Bronchial epithelial cell (primary cell): ENCODE results near the gene DTNBP1. TPM values are rescaled to one million over a fixed set of nuclear protein-coding genes. Genes with fewer than 3 reads are reported as not detected.

ENCODE experiments used
- DNase-seq: peaks from one replicate; pipeline ENCODE4 v3.0.0-alpha.2; 2010; ENCODE audit warnings: low read depth
- FAIRE-seq: peaks from 2 replicates; lab custom pipeline; 2011; peaks lifted over from hg19 to GRCh38; lab: Jason Lieb, UNC
- H3K27me3 ChIP-seq: 2 replicates; pipeline ENCODE4 v1.5.1; 2011; ENCODE audit warnings: low read length; ENCODE audit not compliant: control insufficient read depth, insufficient read depth
- H3K36me3 ChIP-seq: 2 replicates; pipeline ENCODE4 v1.5.1; 2011; ENCODE audit warnings: low read length; ENCODE audit not compliant: control insufficient read depth, insufficient read depth
- H3K4me3 ChIP-seq: 2 replicates; pipeline ENCODE4 v1.5.1; 2011; ENCODE audit warnings: mild to moderate bottlenecking, low read depth, low read length, control low read depth
- total RNA-seq: library from RNA; depleted of rRNA; stranded (reverse); fragments of >200 nt; gene quantifications from 2 replicates; pipeline ENCODE4 v1.2.1, GENCODE V29; 2014
- TF ChIP-seq, protein P1 (sequence below): IDR thresholded peaks from 2 replicates; pipeline ENCODE4 v1.5.1; 2011; ENCODE audit warnings: mild to moderate bottlenecking, moderate library complexity, low read length, control low read depth, inconsistent platforms; ENCODE audit not compliant: insufficient read depth, severe bottlenecking

DTNBP1 gene
- total RNA-seq, 1 donor from 2014 or later = 6.3 TPM

DNA sequence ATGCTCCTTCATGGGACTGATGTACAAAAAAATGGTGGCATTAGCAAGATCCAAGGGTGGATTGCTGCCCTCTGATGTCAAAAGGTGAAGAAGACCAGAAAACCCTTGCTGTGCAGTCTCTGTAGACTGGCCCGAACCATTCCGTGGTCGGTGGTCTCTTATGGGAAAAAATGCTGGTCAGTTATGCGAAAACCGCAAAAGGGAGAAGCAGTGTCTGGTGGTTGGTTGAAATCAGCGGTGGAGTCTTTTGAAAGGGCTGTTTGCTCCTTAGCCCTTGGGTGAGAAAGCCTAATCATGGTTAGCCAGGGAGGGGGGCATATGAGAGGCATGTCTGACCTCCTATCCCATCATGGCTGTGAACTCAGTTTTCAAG lies 108.1 kb downstream of the DTNBP1 start:
- no peaks in the 10 kb centered on the region for H3K27me3 ChIP-seq
- peaks cover 2% of the 10 kb centered on the region for H3K36me3 ChIP-seq
- DNase-seq (no peak), FAIRE-seq (no peak)
- no peak overlapping the region for H3K4me3 ChIP-seq
- TF ChIP-seq, protein P1, sequence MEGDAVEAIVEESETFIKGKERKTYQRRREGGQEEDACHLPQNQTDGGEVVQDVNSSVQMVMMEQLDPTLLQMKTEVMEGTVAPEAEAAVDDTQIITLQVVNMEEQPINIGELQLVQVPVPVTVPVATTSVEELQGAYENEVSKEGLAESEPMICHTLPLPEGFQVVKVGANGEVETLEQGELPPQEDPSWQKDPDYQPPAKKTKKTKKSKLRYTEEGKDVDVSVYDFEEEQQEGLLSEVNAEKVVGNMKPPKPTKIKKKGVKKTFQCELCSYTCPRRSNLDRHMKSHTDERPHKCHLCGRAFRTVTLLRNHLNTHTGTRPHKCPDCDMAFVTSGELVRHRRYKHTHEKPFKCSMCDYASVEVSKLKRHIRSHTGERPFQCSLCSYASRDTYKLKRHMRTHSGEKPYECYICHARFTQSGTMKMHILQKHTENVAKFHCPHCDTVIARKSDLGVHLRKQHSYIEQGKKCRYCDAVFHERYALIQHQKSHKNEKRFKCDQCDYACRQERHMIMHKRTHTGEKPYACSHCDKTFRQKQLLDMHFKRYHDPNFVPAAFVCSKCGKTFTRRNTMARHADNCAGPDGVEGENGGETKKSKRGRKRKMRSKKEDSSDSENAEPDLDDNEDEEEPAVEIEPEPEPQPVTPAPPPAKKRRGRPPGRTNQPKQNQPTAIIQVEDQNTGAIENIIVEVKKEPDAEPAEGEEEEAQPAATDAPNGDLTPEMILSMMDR = no peak

DNA sequence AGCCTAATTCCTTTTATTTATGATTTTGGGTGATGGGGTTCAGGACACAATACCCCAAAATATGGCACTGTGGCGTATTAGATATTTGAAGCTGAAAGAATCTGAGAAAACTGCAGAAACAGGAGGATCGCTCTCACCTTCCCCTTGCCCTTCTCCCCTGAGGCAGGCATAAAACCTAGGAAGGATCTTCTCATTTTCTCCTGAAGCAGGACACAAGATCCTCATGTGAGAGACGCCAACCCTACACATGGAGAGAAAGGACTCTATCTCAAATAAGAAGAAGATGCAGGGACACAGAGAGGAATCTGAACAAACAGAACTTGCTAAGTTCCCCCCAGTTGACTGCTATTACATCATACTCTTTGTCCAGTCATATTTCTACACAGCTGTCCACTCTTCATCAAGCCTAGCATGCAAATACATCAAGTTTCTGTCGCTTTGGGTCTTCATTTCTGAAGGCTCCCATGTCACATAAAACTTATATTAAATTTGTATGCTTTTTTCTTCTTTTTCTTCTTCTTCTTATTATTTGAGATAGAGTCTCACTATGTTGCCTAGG lies 109.0 kb downstream of the DTNBP1 start:
- TF ChIP-seq, protein P1 = no peak
- FAIRE-seq (no peak), DNase-seq (no peak)
- H3K27me3 ChIP-seq = no peaks in the 10 kb centered on the region
- peaks cover 2% of the 10 kb centered on the region for H3K36me3 ChIP-seq
- H3K4me3 ChIP-seq = no peak overlapping the region

DNA sequence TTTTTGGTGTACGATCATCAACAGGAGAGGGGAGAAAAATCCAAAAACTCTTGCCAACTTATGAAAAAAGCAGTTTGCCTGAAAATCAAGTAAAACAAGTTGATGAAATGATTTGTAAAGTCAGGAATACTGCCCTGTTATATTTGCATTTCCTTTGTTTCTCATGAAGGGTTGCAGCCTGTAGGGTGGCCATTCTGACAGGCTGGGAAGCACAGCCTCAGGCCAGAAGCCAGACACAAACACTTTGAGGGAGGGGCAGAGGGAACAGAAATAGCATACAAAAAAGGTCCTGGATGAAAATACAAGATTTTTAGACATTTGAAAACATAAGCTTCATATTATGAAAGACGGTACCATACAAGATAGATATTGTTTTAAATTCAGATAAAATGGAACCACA lies 109.8 kb downstream of the DTNBP1 start:
- FAIRE-seq = no peak
- TF ChIP-seq, protein P1 = no peak
- DNase-seq = no peak
- Histone ChIP-seq H3K36me3 (peaks cover 2% of the 10 kb centered on the region), H3K27me3 (no peaks in the 10 kb centered on the region), H3K4me3 (no peak overlapping the region)

DNA sequence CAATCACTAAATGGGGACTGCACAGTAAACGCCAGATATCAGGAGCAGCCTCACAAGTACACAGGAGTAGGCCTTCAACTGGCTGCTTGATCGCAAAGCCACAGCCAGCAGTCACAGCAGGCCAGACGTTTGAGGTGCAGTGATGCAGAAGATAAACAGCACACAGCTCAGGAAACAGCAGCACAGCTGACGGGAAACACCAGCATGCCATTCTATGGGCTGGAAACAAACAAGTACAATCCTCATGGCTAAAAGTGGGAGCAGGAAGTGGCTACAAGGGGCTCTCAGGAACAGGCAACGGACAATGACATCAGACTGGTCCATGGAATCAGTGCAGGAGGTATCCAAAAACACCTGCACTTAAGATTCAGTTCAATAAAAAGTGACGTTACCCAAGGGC lies 111.0 kb downstream of the DTNBP1 start:
- TF ChIP-seq, protein P1 = no peak
- no peaks in the 10 kb centered on the region for H3K27me3 ChIP-seq
- no peak overlapping the region for H3K4me3 ChIP-seq
- H3K36me3 ChIP-seq = peaks cover 2% of the 10 kb centered on the region
- DNase-seq (no peak), FAIRE-seq (no peak)

DNA sequence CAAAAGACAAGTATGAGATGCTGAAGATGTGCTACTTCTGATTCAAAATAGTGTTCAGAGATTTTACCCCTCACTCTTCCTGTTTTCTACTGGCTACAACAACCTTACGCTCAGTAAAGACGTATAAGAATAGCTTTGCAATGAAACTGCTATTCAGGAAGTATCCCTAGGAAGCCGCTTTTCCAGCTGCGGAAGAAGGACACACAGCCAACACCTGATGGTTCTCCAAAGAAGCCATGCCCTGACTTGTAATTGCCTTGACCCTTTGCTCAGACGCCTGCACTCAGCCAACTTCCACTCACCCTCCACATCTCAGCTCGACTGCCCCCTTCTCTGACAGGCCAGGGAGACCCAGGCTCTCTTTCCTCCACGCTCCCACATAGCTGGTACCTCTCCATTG lies 111.6 kb downstream of the DTNBP1 start:
- DNase-seq (no peak), FAIRE-seq (no peak)
- TF ChIP-seq, protein P1 = no peak
- Histone ChIP-seq H3K27me3 (no peaks in the 10 kb centered on the region), H3K4me3 (no peak overlapping the region), H3K36me3 (peaks cover 2% of the 10 kb centered on the region)

DNA sequence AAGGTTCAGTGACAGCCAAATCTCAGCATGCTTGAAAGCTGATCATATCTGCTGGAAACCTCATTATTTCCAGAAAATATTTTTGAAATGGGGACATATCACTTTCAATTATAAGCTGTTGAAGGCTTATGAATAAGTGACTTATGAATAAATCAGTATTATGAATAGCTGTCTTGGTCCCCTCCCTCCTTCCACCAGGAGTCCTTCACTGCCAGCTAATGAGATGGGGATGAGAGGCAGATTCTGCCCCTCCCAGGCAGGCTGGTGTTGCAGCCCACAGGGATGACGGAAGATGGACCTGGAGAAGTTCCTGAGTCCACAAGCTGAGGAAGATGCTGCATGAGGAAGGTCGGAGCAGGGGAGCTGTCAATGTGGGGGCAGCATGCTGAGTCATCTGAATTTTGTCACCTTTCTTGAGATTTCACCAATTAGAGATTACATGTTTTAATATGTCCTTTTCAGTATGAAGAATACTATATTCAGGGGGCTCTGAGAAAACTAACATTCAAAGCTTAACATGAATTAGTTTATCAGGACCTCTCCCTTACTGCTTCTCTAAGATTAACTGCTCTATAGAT lies 112.2 kb downstream of the DTNBP1 start:
- peaks cover 2% of the 10 kb centered on the region for H3K36me3 ChIP-seq
- H3K27me3 ChIP-seq = no peaks in the 10 kb centered on the region
- DNase-seq (no peak), FAIRE-seq (no peak)
- no peak overlapping the region for H3K4me3 ChIP-seq
- TF ChIP-seq, protein P1 = no peak
